GM12878 (cell line): ENCODE measurements around the gene OR1J2. TPM values are rescaled to one million over a fixed set of nuclear protein-coding genes. Genes with fewer than 3 reads are reported as not detected.

ENCODE experiments used
- ATAC-seq: fragments of 200-7000 bp; cut with Tn5 transposase; 3 replicates; pipeline ENCODE4 v1.9.1; 2020; ENCODE audit warnings: mild to moderate bottlenecking, moderate library complexity
- BruUV-seq: library from RNA; stranded (reverse); fragments of 400-500 nt; replicated peaks from 2 replicates; lab custom pipeline; 2021; lab: Mats Ljungman, UMichigan
- CTCF ChIA-PET: fragments of 300-600 bp; sonication (Branson Sonifier 250); formaldehyde crosslinking; extraction: SDS; loops from one replicate; lab custom pipeline; 2021; ENCODE audit warnings: inconsistent platforms; lab: Yijun Ruan, JAX
- POLR2A ChIA-PET: fragments of 350-600 bp; formaldehyde crosslinking; extraction: SDS; loops from one replicate; lab custom pipeline; 2021; ENCODE audit warnings: inconsistent platforms; lab: Charles Lee
- RAD21 ChIA-PET: fragments of 300-600 bp; sonication (Branson Sonifier 250); formaldehyde crosslinking; loops from one replicate; lab custom pipeline; 2023; ENCODE audit warnings: antibody characterized with exemption; ENCODE audit not compliant: unreplicated experiment; lab: Charles Lee
- SMC1A ChIA-PET: fragments of 300-600 bp; sonication (Branson Sonifier 250); formaldehyde crosslinking; loops from one replicate; lab custom pipeline; 2023; ENCODE audit not compliant: unreplicated experiment, uncharacterized antibody; lab: Charles Lee
- DNase-seq: peaks from one replicate; pipeline ENCODE4 v3.0.0-alpha.2; 2011; ENCODE audit warnings: low read depth, low spot score
- FAIRE-seq: peaks from 3 replicates; lab custom pipeline; 2011; peaks lifted over from hg19 to GRCh38; lab: Jason Lieb, UNC
- H2AFZ ChIP-seq: 2 replicates; pipeline ENCODE4 v1.6.0; 2011; ENCODE audit warnings: low read depth, low read length, control low read depth; ENCODE audit not compliant: control insufficient read depth
- H3K27ac ChIP-seq: 2 replicates; pipeline ENCODE4 v1.5.1; 2011; ENCODE audit warnings: control low read depth; ENCODE audit not compliant: control insufficient read depth, insufficient read depth
- H3K27me3 ChIP-seq, 2 experiments: replicated peaks in 1 of 2; 2 replicates each; pipeline versions ENCODE4 v1.6.0 to v1.6.1; 2011; ENCODE audit warnings: low read length in 1 of 2; ENCODE audit not compliant: control insufficient read depth in 2 of 2, insufficient read depth in 2 of 2
- H3K36me3 ChIP-seq, 2 experiments: 2 replicates each; pipeline ENCODE4 v1.5.1; 2011; ENCODE audit warnings: low read length in 1 of 2; ENCODE audit not compliant: control insufficient read depth in 2 of 2, insufficient read depth in 2 of 2
- H3K4me1 ChIP-seq: 2 replicates; pipeline ENCODE4 v1.6.1; 2011; ENCODE audit warnings: mild to moderate bottlenecking, low read length, moderate library complexity, mixed read lengths; ENCODE audit not compliant: control insufficient read depth, insufficient read depth
- H3K4me2 ChIP-seq: 2 replicates; pipeline ENCODE4 v1.6.0; 2011; ENCODE audit warnings: control low read depth; ENCODE audit not compliant: control insufficient read depth, insufficient read depth
- H3K4me3 ChIP-seq: fragments of 200-600 bp; sonication (generic); 2 replicates; pipeline ENCODE4 v1.5.1; 2016
- H3K79me2 ChIP-seq: 2 replicates; pipeline ENCODE4 v1.6.0; 2011; ENCODE audit warnings: low read length; ENCODE audit not compliant: control insufficient read depth, insufficient read depth
- H3K9ac ChIP-seq: 2 replicates; pipeline ENCODE4 v1.8.0; 2011; ENCODE audit warnings: low read length, control low read depth, mixed read lengths; ENCODE audit not compliant: control insufficient read depth, insufficient read depth
- H3K9me3 ChIP-seq: replicated peaks from 3 replicates; pipeline ENCODE4 v1.5.1; 2011; ENCODE audit warnings: mild to moderate bottlenecking, low read length; ENCODE audit not compliant: control insufficient read depth, insufficient read depth
- H4K20me1 ChIP-seq: 2 replicates; pipeline ENCODE4 v1.6.0; 2011; ENCODE audit not compliant: control insufficient read depth, insufficient read depth
- IRF4 ChIP-seq: IDR thresholded peaks from 2 replicates; pipeline ENCODE4 v1.6.1; 2011; ENCODE audit warnings: low read depth, low read length
- SMAD1 ChIP-seq: fragments of 450-650 bp; IDR thresholded peaks from 2 replicates; pipeline ENCODE4 v1.6.1; 2018; ENCODE audit warnings: mild to moderate bottlenecking, low read depth; ENCODE audit not compliant: partially characterized antibody
- SMC3 ChIP-seq: IDR thresholded peaks from 2 replicates; pipeline ENCODE4 v1.6.1; 2011; ENCODE audit warnings: low read length, improper control_type of control experiment, borderline replicate concordance
- TAF1 ChIP-seq: IDR thresholded peaks from 2 replicates; pipeline ENCODE4 v1.6.1; 2011; ENCODE audit warnings: mild to moderate bottlenecking, low read depth, low read length, borderline replicate concordance
- ZBTB4 ChIP-seq: fragments of 450-650 bp; formaldehyde crosslinking; IDR thresholded peaks from 2 replicates; pipeline ENCODE4 v1.4.0; 2022; ENCODE audit warnings: mild to moderate bottlenecking, moderate library complexity
- ZNF622 ChIP-seq: fragments of 450-650 bp; IDR thresholded peaks from 2 replicates; pipeline ENCODE4 v1.6.1; 2017; ENCODE audit warnings: mild to moderate bottlenecking, inconsistent platforms
- WGBS: methylation state at CpG from one replicate; pipeline ENCODE4 v1.1.6; 2016; ENCODE audit warnings: low lambda C conversion rate; ENCODE audit not compliant: insufficient replicate concordance, insufficient coverage; ENCODE audit errors: missing lambda C conversion rate; 5-methylcytosine and 5-hydroxymethylcytosine counted together
- in situ Hi-C: fragments of 300-500 bp; cut with MboI; formaldehyde crosslinking; loops from 9 replicates; pipeline ENCODE4 v1.14.3; 2018; ENCODE audit warnings: mixed read lengths
- intact Hi-C: fragments of 100-400 bp; cut with micrococcal nuclease; formaldehyde crosslinking; loops from one replicate; pipeline ENCODE4 v1.14.2; 2022; ENCODE audit not compliant: unreplicated experiment
- polyA plus RNA-seq, 11 experiments: library from polyadenylated mRNA; depleted of rRNA in 4 of 11; unstranded in 6 of 11; stranded (reverse) in 5 of 11; fragments of >200 nt; fragmentation: Nextera tagmentation in 4 of 11; fragmentation: Illumina TruSeq in 1 of 11; extraction: Ambion mirVana in 4 of 11; extraction: Trizol in 1 of 11; gene quantifications; 1 replicate in 1 of 11; 2 replicates in 10 of 11; pipeline versions ENCODE4 v1.2.1 to v1.2.3, GENCODE V29; 2011 to 2016; ENCODE audit warnings: inconsistent platforms in 2 of 11, missing spikeins in 2 of 11, low read depth in 1 of 11
- total RNA-seq, 4 experiments: library from RNA; depleted of rRNA in 3 of 4; stranded (reverse); fragments of >200 nt in 3 of 4; fragmentation: Illumina TruSeq in 1 of 4; extraction: Trizol in 1 of 4; gene quantifications; 2 replicates each; pipeline versions ENCODE4 v1.2.1 to v1.2.3, GENCODE V29; 2013 to 2021

Gene OR1J2
- total and polyA plus RNA-seq, 10 of the 15 experiments (the other 5 are each of a cell fraction or from before 2014, with no cell fraction given) = 0.07 TPM; not detected in 9

- no TSS peak for BruUV-seq
- DNase-seq (no peak), ATAC-seq (no peak), FAIRE-seq (no peak)
- RAD21 ChIA-PET = no interaction called here
- H4K20me1 ChIP-seq = no peaks in the 10 kb centered on the region
- TF ChIP-seq IRF4 (no peak), TAF1 (no peak), SMAD1 (no peak), SMC3 (no peak), ZNF622 (no peak), ZBTB4 (CRISPR knock-in tag) (no peak)
- no peaks in the 10 kb centered on the region for H3K9me3 ChIP-seq
- no peak overlapping the region for H3K4me2 ChIP-seq
- no peak overlapping the region for H3K27ac ChIP-seq
- H3K36me3 ChIP-seq = no peaks in the 10 kb centered on the region
- in situ Hi-C loops (no loop called here), intact Hi-C loops (no loop called here)
- no peak overlapping the region for H3K4me3 ChIP-seq
- H3K79me2 ChIP-seq = no peaks in the 10 kb centered on the region
- POLR2A ChIA-PET = no interaction called here
- no peak overlapping the region for H2AFZ ChIP-seq
- no peak overlapping the region for H3K9ac ChIP-seq
- H3K27me3 ChIP-seq = no peaks in the 10 kb centered on the region; a peak in 1 of 4 replicates
- no peaks in the 10 kb centered on the region for H3K4me1 ChIP-seq
- CTCF ChIA-PET = no interaction called here
- SMC1A ChIA-PET = no interaction called here
- 3% methylated on average over 2 of the region's 2 CpGs for WGBS
Measured at GRCh38 chr9:122506964-122507363, 3.6 kb upstream of the OR1J2 start.
